ENCODE data around the gene ZNF574.

DNA sequence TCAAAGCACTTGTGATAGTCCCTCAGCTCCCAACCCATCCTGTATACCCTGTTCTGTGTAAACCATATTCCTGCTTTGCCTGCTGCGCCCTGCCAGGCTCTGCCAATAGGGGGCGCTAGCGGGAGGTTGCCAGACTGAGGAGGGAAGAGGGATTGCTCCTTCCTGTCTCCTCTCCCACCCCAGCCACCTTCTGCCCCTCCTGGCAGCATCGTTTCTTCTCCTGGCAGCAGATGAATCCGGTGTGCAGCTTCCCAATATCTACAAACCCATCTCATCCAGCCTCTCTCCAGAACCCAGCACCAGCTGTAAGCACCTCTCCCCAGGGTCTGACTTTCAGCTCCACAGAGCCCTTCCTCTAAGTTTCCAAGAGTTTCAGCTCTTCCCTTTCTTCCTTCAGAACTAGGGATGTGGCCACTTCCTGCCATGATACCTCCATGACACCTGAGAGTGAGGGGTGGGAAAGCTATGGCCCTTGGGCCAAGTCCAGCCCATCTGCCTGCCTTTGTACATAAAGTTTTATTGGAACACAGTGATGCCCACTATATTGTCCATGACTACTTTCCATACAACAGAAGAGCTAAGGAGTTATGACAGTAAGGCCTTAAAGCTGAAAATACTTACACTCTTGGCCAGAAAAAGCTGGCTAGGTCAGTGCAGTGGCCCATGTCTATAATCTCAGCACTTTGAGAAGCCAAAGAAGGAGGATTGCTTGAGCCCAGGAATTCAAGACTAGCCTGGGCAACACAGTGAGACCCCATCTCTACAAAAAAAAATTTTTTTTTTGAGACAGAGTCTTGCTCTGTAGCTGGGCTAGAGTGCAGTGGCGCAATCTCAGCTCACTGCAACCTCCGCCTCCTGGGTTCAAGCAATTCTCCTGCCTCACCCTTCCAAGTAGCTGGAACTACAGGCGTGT lies 47.4 kb upstream of the ZNF574 start:
- TF ChIP-seq POLR2A (IDR thresholded peaks at IDR 0.05) = no peak
- TF ChIP-seq, protein P1, sequence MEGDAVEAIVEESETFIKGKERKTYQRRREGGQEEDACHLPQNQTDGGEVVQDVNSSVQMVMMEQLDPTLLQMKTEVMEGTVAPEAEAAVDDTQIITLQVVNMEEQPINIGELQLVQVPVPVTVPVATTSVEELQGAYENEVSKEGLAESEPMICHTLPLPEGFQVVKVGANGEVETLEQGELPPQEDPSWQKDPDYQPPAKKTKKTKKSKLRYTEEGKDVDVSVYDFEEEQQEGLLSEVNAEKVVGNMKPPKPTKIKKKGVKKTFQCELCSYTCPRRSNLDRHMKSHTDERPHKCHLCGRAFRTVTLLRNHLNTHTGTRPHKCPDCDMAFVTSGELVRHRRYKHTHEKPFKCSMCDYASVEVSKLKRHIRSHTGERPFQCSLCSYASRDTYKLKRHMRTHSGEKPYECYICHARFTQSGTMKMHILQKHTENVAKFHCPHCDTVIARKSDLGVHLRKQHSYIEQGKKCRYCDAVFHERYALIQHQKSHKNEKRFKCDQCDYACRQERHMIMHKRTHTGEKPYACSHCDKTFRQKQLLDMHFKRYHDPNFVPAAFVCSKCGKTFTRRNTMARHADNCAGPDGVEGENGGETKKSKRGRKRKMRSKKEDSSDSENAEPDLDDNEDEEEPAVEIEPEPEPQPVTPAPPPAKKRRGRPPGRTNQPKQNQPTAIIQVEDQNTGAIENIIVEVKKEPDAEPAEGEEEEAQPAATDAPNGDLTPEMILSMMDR (IDR thresholded peaks at IDR 0.05) = no peak
